WTC11 (cell line): ENCODE results near the gene CDC23. TPM values are rescaled to one million over a fixed set of nuclear protein-coding genes. Genes with fewer than 3 reads are reported as not detected.

Source experiments
- ATAC-seq: fragments of 200-7000 bp; cut with Tn5 transposase; 2 replicates; pipeline ENCODE4 v1.10.0; 2021; ENCODE audit warnings: mild to moderate bottlenecking, moderate library complexity
- CTCF ChIA-PET: fragments of 300-600 bp; sonication (Branson Sonifier 250); formaldehyde crosslinking; loops from one replicate; lab custom pipeline; 2021; ENCODE audit warnings: antibody characterized with exemption; lab: Charles Lee
- POLR2A ChIA-PET: fragments of 350-600 bp; sonication (Branson Sonifier 250); formaldehyde crosslinking; loops from one replicate; lab custom pipeline; 2021; ENCODE audit warnings: antibody characterized with exemption; lab: Charles Lee
- DNase-seq: peaks from one replicate; pipeline ENCODE4 v3.0.0; 2021; ENCODE audit warnings: low spot score
- H3K27ac Mint-ChIP-seq: 2 replicates; pipeline ENCODE4 v1.8.0; 2021; ENCODE audit warnings: mixed read lengths
- H3K27me3 Mint-ChIP-seq: 2 replicates; pipeline ENCODE4 v1.8.0; 2021; ENCODE audit warnings: low read depth, mild to moderate bottlenecking, moderate library complexity, mixed read lengths
- H3K36me3 Mint-ChIP-seq: 2 replicates; pipeline ENCODE4 v1.8.0; 2021; ENCODE audit warnings: mixed read lengths
- H3K4me1 Mint-ChIP-seq: 2 replicates; pipeline ENCODE4 v1.8.0; 2022; ENCODE audit warnings: mixed read lengths
- H3K4me3 Mint-ChIP-seq: 2 replicates; pipeline ENCODE4 v1.8.0; 2021; ENCODE audit warnings: mild to moderate bottlenecking, moderate library complexity, mixed read lengths
- H3K9me3 Mint-ChIP-seq: 2 replicates; pipeline ENCODE4 v1.8.0; 2021; ENCODE audit warnings: mixed read lengths
- ATF1 ChIP-seq: sonication (generic); formaldehyde crosslinking; IDR thresholded peaks from 2 replicates; pipeline ENCODE4 v1.8.1; 2023; ENCODE audit warnings: mild to moderate bottlenecking, moderate library complexity, missing genetic modification reagents
- ATF2 ChIP-seq: sonication (generic); formaldehyde crosslinking; IDR thresholded peaks from 2 replicates; pipeline ENCODE4 v1.8.1; 2022; ENCODE audit warnings: low read depth, missing genetic modification reagents, borderline replicate concordance
- ATF3 ChIP-seq: sonication (generic); formaldehyde crosslinking; conservative IDR thresholded peaks from 2 replicates; pipeline ENCODE4 v1.8.1; 2022; ENCODE audit warnings: mild to moderate bottlenecking, missing genetic modification reagents
- CDX4 ChIP-seq: fragments of 250-450 bp; sonication (Bioruptor Pico); IDR thresholded peaks from 2 replicates; pipeline ENCODE4 v1.9.0; 2021; ENCODE audit warnings: moderate library complexity, mild to moderate bottlenecking, inconsistent platforms, borderline replicate concordance
- CREM ChIP-seq: sonication (generic); formaldehyde crosslinking; IDR thresholded peaks from 2 replicates; pipeline ENCODE4 v1.8.1; 2022; ENCODE audit warnings: mild to moderate bottlenecking, missing genetic modification reagents, moderate library complexity
- E2F4 ChIP-seq: sonication (generic); formaldehyde crosslinking; IDR thresholded peaks from 2 replicates; pipeline ENCODE4 v1.8.1; 2022; ENCODE audit warnings: low read depth, mild to moderate bottlenecking, moderate library complexity, missing genetic modification reagents, borderline replicate concordance
- ETV6 ChIP-seq: sonication (generic); formaldehyde crosslinking; IDR thresholded peaks from 2 replicates; pipeline ENCODE4 v1.8.1; 2022; ENCODE audit warnings: mild to moderate bottlenecking, missing genetic modification reagents
- FOXK1 ChIP-seq: sonication (generic); formaldehyde crosslinking; IDR thresholded peaks from 2 replicates; pipeline ENCODE4 v1.8.0; 2022; ENCODE audit warnings: mild to moderate bottlenecking, moderate library complexity, missing genetic modification reagents
- GABPB1 ChIP-seq: sonication (generic); formaldehyde crosslinking; IDR thresholded peaks from 2 replicates; pipeline ENCODE4 v1.8.1; 2023; ENCODE audit warnings: mild to moderate bottlenecking, missing genetic modification reagents
- GTF2I ChIP-seq: fragments of 250-450 bp; sonication (Bioruptor Pico); conservative IDR thresholded peaks from 2 replicates; pipeline ENCODE4 v1.4.0; 2021; ENCODE audit warnings: mild to moderate bottlenecking
- HMGXB4 ChIP-seq: sonication (generic); formaldehyde crosslinking; IDR thresholded peaks from 2 replicates; pipeline ENCODE4 v1.8.1; 2023; ENCODE audit warnings: mild to moderate bottlenecking, moderate library complexity, missing genetic modification reagents
- NFATC4 ChIP-seq: fragments of 250-450 bp; sonication (Bioruptor Pico); IDR thresholded peaks from 2 replicates; pipeline ENCODE4 v1.9.0; 2021; ENCODE audit warnings: mild to moderate bottlenecking
- NFYB ChIP-seq: sonication (generic); formaldehyde crosslinking; conservative IDR thresholded peaks from 2 replicates; pipeline ENCODE4 v1.8.0; 2022; ENCODE audit warnings: low read depth, missing genetic modification reagents
- NR2C2 ChIP-seq: sonication (generic); formaldehyde crosslinking; IDR thresholded peaks from 2 replicates; pipeline ENCODE4 v1.8.0; 2022; ENCODE audit warnings: mild to moderate bottlenecking, missing genetic modification reagents
- PRRX2 ChIP-seq: fragments of 250-450 bp; sonication (Bioruptor Pico); IDR thresholded peaks from 2 replicates; pipeline ENCODE4 v1.8.0; 2021; ENCODE audit warnings: mild to moderate bottlenecking
- RELA ChIP-seq: sonication (generic); formaldehyde crosslinking; IDR thresholded peaks from 2 replicates; pipeline ENCODE4 v1.8.1; 2022; ENCODE audit warnings: missing genetic modification reagents, mild to moderate bottlenecking, borderline replicate concordance
- SP1 ChIP-seq: sonication (generic); formaldehyde crosslinking; conservative IDR thresholded peaks from 2 replicates; pipeline ENCODE4 v1.8.1; 2022; ENCODE audit warnings: missing genetic modification reagents
- TEAD1 ChIP-seq: sonication (generic); formaldehyde crosslinking; IDR thresholded peaks from 2 replicates; pipeline ENCODE4 v1.8.0; 2022; ENCODE audit warnings: mild to moderate bottlenecking, missing genetic modification reagents
- USF1 ChIP-seq: sonication (generic); formaldehyde crosslinking; IDR thresholded peaks from 2 replicates; pipeline ENCODE4 v1.8.0; 2022; ENCODE audit warnings: mild to moderate bottlenecking, missing genetic modification reagents
- ZBTB43 ChIP-seq: sonication (generic); formaldehyde crosslinking; IDR thresholded peaks from 2 replicates; pipeline ENCODE4 v1.8.1; 2023; ENCODE audit warnings: mild to moderate bottlenecking, missing genetic modification reagents
- ZMAT4 ChIP-seq: fragments of 250-450 bp; sonication (Bioruptor Pico); IDR thresholded peaks from 2 replicates; pipeline ENCODE4 v1.9.0; 2021; ENCODE audit warnings: mild to moderate bottlenecking
- ZNF281 ChIP-seq: sonication (generic); formaldehyde crosslinking; IDR thresholded peaks from 2 replicates; pipeline ENCODE4 v1.8.0; 2023; ENCODE audit warnings: mild to moderate bottlenecking, missing genetic modification reagents
- total RNA-seq: library from RNA; stranded (reverse); gene quantifications from 3 replicates; pipeline ENCODE4 v1.2.3, GENCODE V29; 2021

The CDC23 gene
- total RNA-seq, 1 experiment from 2014 or later, result 43.8 TPM

- TF ChIP-seq ATF3 (CRISPR knock-in tag), result no peak
- TF ChIP-seq, all 79 proteins: peak for 3
Measured at GRCh38 chr5:138179277-138179857, 33.8 kb downstream of the CDC23 start (continued).

- DNase-seq (peak; percentile 96), ATAC-seq (peak; percentile 92)
- Mint-ChIP-seq H3K4me1 (peaks cover 13% of the 10 kb centered on the region), H3K9me3 (no peaks in the 10 kb centered on the region), H3K36me3 (peaks cover 47% of the 10 kb centered on the region), H3K27me3 (no peaks in the 10 kb centered on the region), H3K27ac (peak within 1 kb of the TSS; percentile 63; the same call in 1 of the 2 replicates), H3K4me3 (no peak within 1 kb of the TSS)
- ChIA-PET POLR2A (interaction anchor here (0.6 to 1.5 kb wide), 14 partner anchors 10 to 397 kb away, joined by 3 to 14 read pairs (median 6); partner anchors contain the start of genes CDC23, CDC25C, ETF1 and FAM53C), CTCF (interaction anchor here (0.5 to 3.4 kb wide), 7 partner anchors 104 to 325 kb away, joined by 3 to 34 read pairs (median 4); partner anchors contain the start of genes CDC25C, EGR1 and KDM3B)
- TF ChIP-seq ZMAT4 (CRISPR knock-in tag) (no peak), NFYB (CRISPR knock-in tag) (peak; percentile 75), NR2C2 (CRISPR knock-in tag) (peak; percentile 67), GTF2I (CRISPR knock-in tag) (no peak), E2F4 (CRISPR knock-in tag) (peak; percentile 99), HMGXB4 (0 out of 2 replicates have a peak, but pooled peaks have one; percentile 46), SP1 (CRISPR knock-in tag) (0 out of 2 replicates have a peak, but pooled peaks have one; percentile 7), FOXK1 (CRISPR knock-in tag) (peak; percentile 38; the same call in 1 of the 2 replicates), ZBTB43 (CRISPR knock-in tag) (no peak), USF1 (CRISPR knock-in tag) (no peak), ATF3 (CRISPR knock-in tag) (no peak), TEAD1 (CRISPR knock-in tag) (peak; percentile 53; the same call in 1 of the 2 replicates), ZNF281 (CRISPR knock-in tag) (0 out of 2 replicates have a peak, but pooled peaks have one; percentile 39), ATF2 (CRISPR knock-in tag) (no peak), ATF1 (no peak), NFATC4 (no peak), RELA (CRISPR knock-in tag) (no peak), GABPB1 (CRISPR knock-in tag) (no peak), PRRX2 (CRISPR knock-in tag) (no peak), CDX4 (CRISPR knock-in tag) (no peak), ETV6 (CRISPR knock-in tag) (peak; percentile 56; the same call in 1 of the 2 replicates), CREM (CRISPR knock-in tag) (peak; percentile 23; the same call in 1 of the 2 replicates)
Measured at GRCh38 chr5:138178516-138179276, 34.4 kb downstream of the CDC23 start, which contains the start of the genes BRD8 and KIF20A. Gene BRD8 (minus strand): TSS chr5:138178630. CDS start chr5:138178614, 16 bp downstream. Gene KIF20A (plus strand): TSS chr5:138179112. CDS start chr5:138179681, 569 bp downstream.
